HL-60 (cell line): ENCODE data around the gene UBE2L6.

Experiments used
- DNase-seq, 2 experiments: peaks; one replicate each; pipeline ENCODE4 v3.0.0-alpha.2; 2010 to 2020; ENCODE audit warnings: low read depth in 1 of 2, low spot score in 1 of 2
- H3K27ac ChIP-seq: fragments of 250-450 bp; sonication (Bioruptor Pico); replicated peaks from 2 replicates; pipeline ENCODE4 v1.5.1; 2020; ENCODE audit warnings: mild to moderate bottlenecking, moderate library complexity
- H3K27me3 ChIP-seq: fragments of 250-450 bp; sonication (Bioruptor Pico); 2 replicates; pipeline ENCODE4 v1.5.1; 2021; ENCODE audit warnings: mild to moderate bottlenecking, moderate library complexity; ENCODE audit not compliant: insufficient read depth, poor library complexity, severe bottlenecking
- H3K4me3 ChIP-seq: replicated peaks from 2 replicates; pipeline ENCODE4 v1.5.1; 2011; ENCODE audit warnings: mild to moderate bottlenecking, control low read depth, low read length; ENCODE audit not compliant: insufficient read depth
- GABPA ChIP-seq: IDR thresholded peaks from 2 replicates; pipeline ENCODE4 v1.6.1; 2012; ENCODE audit warnings: low read depth
- POLR2AphosphoS5 ChIP-seq: IDR thresholded peaks from 2 replicates; pipeline ENCODE4 v1.6.1; 2012; ENCODE audit warnings: low read depth
- SPI1 ChIP-seq: IDR thresholded peaks from 2 replicates; pipeline ENCODE4 v1.6.1; 2012; ENCODE audit warnings: low read depth, mild to moderate bottlenecking, borderline replicate concordance
- TF ChIP-seq, protein P1 (sequence below): IDR thresholded peaks from 2 replicates; pipeline ENCODE4 v1.6.1; 2012; ENCODE audit warnings: low read depth; ENCODE audit not compliant: insufficient replicate concordance
- TF ChIP-seq, protein P2 (sequence below): IDR thresholded peaks from one replicate; pipeline ENCODE4 v1.5.1; 2011; ENCODE audit warnings: low read length, control low read depth, inconsistent platforms; ENCODE audit not compliant: insufficient read depth

UBE2L6 gene

GRCh38 chr11:57515332-57516060 is 52.0 kb downstream of the UBE2L6 start, which contains the start of gene SLC43A1:
SLC43A1 (minus strand) TSS chr11:57515702; CDS start chr11:57514111, 1,591 bp downstream.
- DNase-seq = peak in 1 of 2 experiments; percentile 70
- Histone ChIP-seq H3K27ac (peak within 1 kb of the TSS; percentile 91), H3K27me3 (no peaks in the 10 kb centered on the region), H3K4me3 (peak within 1 kb of the TSS; percentile 90)
- TF ChIP-seq, protein P1, sequence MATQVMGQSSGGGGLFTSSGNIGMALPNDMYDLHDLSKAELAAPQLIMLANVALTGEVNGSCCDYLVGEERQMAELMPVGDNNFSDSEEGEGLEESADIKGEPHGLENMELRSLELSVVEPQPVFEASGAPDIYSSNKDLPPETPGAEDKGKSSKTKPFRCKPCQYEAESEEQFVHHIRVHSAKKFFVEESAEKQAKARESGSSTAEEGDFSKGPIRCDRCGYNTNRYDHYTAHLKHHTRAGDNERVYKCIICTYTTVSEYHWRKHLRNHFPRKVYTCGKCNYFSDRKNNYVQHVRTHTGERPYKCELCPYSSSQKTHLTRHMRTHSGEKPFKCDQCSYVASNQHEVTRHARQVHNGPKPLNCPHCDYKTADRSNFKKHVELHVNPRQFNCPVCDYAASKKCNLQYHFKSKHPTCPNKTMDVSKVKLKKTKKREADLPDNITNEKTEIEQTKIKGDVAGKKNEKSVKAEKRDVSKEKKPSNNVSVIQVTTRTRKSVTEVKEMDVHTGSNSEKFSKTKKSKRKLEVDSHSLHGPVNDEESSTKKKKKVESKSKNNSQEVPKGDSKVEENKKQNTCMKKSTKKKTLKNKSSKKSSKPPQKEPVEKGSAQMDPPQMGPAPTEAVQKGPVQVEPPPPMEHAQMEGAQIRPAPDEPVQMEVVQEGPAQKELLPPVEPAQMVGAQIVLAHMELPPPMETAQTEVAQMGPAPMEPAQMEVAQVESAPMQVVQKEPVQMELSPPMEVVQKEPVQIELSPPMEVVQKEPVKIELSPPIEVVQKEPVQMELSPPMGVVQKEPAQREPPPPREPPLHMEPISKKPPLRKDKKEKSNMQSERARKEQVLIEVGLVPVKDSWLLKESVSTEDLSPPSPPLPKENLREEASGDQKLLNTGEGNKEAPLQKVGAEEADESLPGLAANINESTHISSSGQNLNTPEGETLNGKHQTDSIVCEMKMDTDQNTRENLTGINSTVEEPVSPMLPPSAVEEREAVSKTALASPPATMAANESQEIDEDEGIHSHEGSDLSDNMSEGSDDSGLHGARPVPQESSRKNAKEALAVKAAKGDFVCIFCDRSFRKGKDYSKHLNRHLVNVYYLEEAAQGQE = peak; percentile 24
- TF ChIP-seq, protein P2, sequence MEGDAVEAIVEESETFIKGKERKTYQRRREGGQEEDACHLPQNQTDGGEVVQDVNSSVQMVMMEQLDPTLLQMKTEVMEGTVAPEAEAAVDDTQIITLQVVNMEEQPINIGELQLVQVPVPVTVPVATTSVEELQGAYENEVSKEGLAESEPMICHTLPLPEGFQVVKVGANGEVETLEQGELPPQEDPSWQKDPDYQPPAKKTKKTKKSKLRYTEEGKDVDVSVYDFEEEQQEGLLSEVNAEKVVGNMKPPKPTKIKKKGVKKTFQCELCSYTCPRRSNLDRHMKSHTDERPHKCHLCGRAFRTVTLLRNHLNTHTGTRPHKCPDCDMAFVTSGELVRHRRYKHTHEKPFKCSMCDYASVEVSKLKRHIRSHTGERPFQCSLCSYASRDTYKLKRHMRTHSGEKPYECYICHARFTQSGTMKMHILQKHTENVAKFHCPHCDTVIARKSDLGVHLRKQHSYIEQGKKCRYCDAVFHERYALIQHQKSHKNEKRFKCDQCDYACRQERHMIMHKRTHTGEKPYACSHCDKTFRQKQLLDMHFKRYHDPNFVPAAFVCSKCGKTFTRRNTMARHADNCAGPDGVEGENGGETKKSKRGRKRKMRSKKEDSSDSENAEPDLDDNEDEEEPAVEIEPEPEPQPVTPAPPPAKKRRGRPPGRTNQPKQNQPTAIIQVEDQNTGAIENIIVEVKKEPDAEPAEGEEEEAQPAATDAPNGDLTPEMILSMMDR = no peak

- Histone ChIP-seq H3K27ac (peak overlapping the region; percentile 91), H3K27me3 (no peaks in the 10 kb centered on the region), H3K4me3 (peak overlapping the region; percentile 90)
- peak; percentile 84 for TF ChIP-seq SPI1
- TF ChIP-seq, protein P1 = no peak
- TF ChIP-seq GABPA = no peak
- TF ChIP-seq POLR2AphosphoS5 = 0 out of 2 replicates have a peak, but pooled peaks have one; percentile 13
- TF ChIP-seq, protein P2 = no peak
- peak; percentile 62 to 69 for DNase-seq
These were observed 52.7 kb downstream of the UBE2L6 start for GRCh38 chr11:57514538-57515331.

- Histone ChIP-seq H3K27me3 (no peaks in the 10 kb centered on the region), H3K27ac (peak overlapping the region; percentile 91), H3K4me3 (peak overlapping the region; percentile 90)
- TF ChIP-seq POLR2AphosphoS5 = peak; percentile 32; the same call in 1 of the 2 replicates
- TF ChIP-seq, protein P2 = no peak
- DNase-seq = peak in 1 of 2 experiments; percentile 69
These were observed 53.4 kb downstream of the UBE2L6 start for GRCh38 chr11:57513911-57514537.
